GM23338 (cell line): Measurements from ENCODE around the gene CTNNBIP1. TPM values are rescaled to one million over a fixed set of nuclear protein-coding genes. Genes with fewer than 3 reads are reported as not detected.
A peak's percentile ranks its signal among the peaks of the same experiment; 100 is the strongest.

Experiments
- ATAC-seq: fragments of 200-7000 bp; cut with Tn5 transposase; 3 replicates; pipeline ENCODE4 v1.9.1; 2020
- DNase-seq: peaks from one replicate; pipeline ENCODE4 v3.0.0-alpha.2; 2015; ENCODE audit warnings: low spot score
- H2AFZ ChIP-seq: fragments of 200-600 bp; sonication (generic); 2 replicates; pipeline ENCODE4 v1.8.0; 2016; ENCODE audit warnings: antibody characterized with exemption, mild to moderate bottlenecking, moderate library complexity
- H3F3A ChIP-seq: fragments of 200-600 bp; sonication (generic); replicated peaks from 2 replicates; pipeline ENCODE4 v1.8.0; 2017; ENCODE audit warnings: antibody characterized with exemption, mixed run types, low read depth
- H3K27ac ChIP-seq: fragments of 200-600 bp; sonication (generic); 2 replicates; pipeline ENCODE4 v1.6.1; 2016; ENCODE audit warnings: low read depth
- H3K27me3 ChIP-seq: fragments of 200-600 bp; sonication (generic); 2 replicates; pipeline ENCODE4 v1.8.0; 2016; ENCODE audit warnings: mild to moderate bottlenecking, mixed run types, moderate library complexity; ENCODE audit not compliant: insufficient read depth
- H3K36me3 ChIP-seq: fragments of 200-600 bp; sonication (generic); 2 replicates; pipeline ENCODE4 v1.8.0; 2016; ENCODE audit warnings: mild to moderate bottlenecking; ENCODE audit not compliant: insufficient read depth
- H3K4me1 ChIP-seq: fragments of 200-600 bp; sonication (generic); 2 replicates; pipeline ENCODE4 v1.8.0; 2016; ENCODE audit warnings: mild to moderate bottlenecking, moderate library complexity; ENCODE audit not compliant: insufficient read depth
- H3K4me2 ChIP-seq: fragments of 200-600 bp; sonication (generic); 2 replicates; pipeline ENCODE4 v1.7.1; 2017; ENCODE audit warnings: mixed run types
- H3K4me3 ChIP-seq: fragments of 200-600 bp; sonication (generic); 2 replicates; pipeline ENCODE4 v1.6.1; 2016; ENCODE audit warnings: mixed run types
- H3K79me2 ChIP-seq: fragments of 200-600 bp; sonication (generic); replicated peaks from 2 replicates; pipeline ENCODE4 v1.8.0; 2017; ENCODE audit warnings: mild to moderate bottlenecking; ENCODE audit not compliant: insufficient read depth
- H3K9me2 ChIP-seq: fragments of 200-600 bp; sonication (generic); 2 replicates; pipeline ENCODE4 v1.8.0; 2017; ENCODE audit not compliant: insufficient read depth
- H4K20me1 ChIP-seq: fragments of 200-600 bp; sonication (generic); replicated peaks from 2 replicates; pipeline ENCODE4 v1.8.0; 2017; ENCODE audit warnings: mild to moderate bottlenecking; ENCODE audit not compliant: insufficient read depth
- H3K27ac Mint-ChIP-seq: 2 replicates; pipeline ENCODE4 v1.8.0; 2020; ENCODE audit warnings: inconsistent platforms, mild to moderate bottlenecking, moderate library complexity, mixed read lengths
- H3K27me3 Mint-ChIP-seq: 3 replicates; pipeline ENCODE4 v1.8.0; 2022; ENCODE audit warnings: low read depth, mild to moderate bottlenecking, moderate library complexity, mixed read lengths, inconsistent platforms; ENCODE audit not compliant: insufficient read depth, poor library complexity
- H3K36me3 Mint-ChIP-seq: 3 replicates; pipeline ENCODE4 v1.8.0; 2021; ENCODE audit warnings: low read depth, mild to moderate bottlenecking, inconsistent platforms, moderate library complexity, mixed read lengths
- H3K4me1 Mint-ChIP-seq: 3 replicates; pipeline ENCODE4 v1.8.0; 2020; ENCODE audit warnings: mild to moderate bottlenecking, inconsistent platforms, mixed read lengths
- H3K4me3 Mint-ChIP-seq: 3 replicates; pipeline ENCODE4 v1.8.0; 2021; ENCODE audit warnings: moderate library complexity, mild to moderate bottlenecking, inconsistent platforms, mixed read lengths
- H3K9me3 Mint-ChIP-seq: 3 replicates; pipeline ENCODE4 v1.8.0; 2020; ENCODE audit warnings: moderate library complexity, mild to moderate bottlenecking, inconsistent platforms, mixed read lengths
- ETS1 ChIP-seq: IDR thresholded peaks from 2 replicates; pipeline ENCODE4 v1.6.1; 2016; ENCODE audit warnings: antibody characterized with exemption
- EZH2phosphoT487 ChIP-seq: fragments of 200-600 bp; sonication (generic); IDR thresholded peaks from one replicate; pipeline ENCODE4 v1.8.1; 2018; ENCODE audit warnings: antibody characterized with exemption; ENCODE audit not compliant: unreplicated experiment
- JUNB ChIP-seq: IDR thresholded peaks from one replicate; pipeline ENCODE4 v1.6.1; 2016; ENCODE audit warnings: antibody characterized with exemption; ENCODE audit not compliant: unreplicated experiment
- POLR2AphosphoS5 ChIP-seq: IDR thresholded peaks from 2 replicates; pipeline ENCODE4 v1.6.1; 2016; ENCODE audit warnings: antibody characterized with exemption, low read depth
- REST ChIP-seq: IDR thresholded peaks from one replicate; pipeline ENCODE4 v1.6.1; 2018; ENCODE audit warnings: antibody characterized with exemption; ENCODE audit not compliant: unreplicated experiment
- ZNF462 ChIP-seq: fragments of 250-450 bp; sonication (Bioruptor Pico); IDR thresholded peaks from 2 replicates; pipeline ENCODE4 v1.5.0; 2020; ENCODE audit warnings: mild to moderate bottlenecking, moderate library complexity
- polyA plus RNA-seq: library from polyadenylated mRNA; unstranded; fragments of >200 nt; fragmentation: Nextera tagmentation; extraction: Ambion mirVana; gene quantifications from 2 replicates; pipeline ENCODE4 v1.2.1, GENCODE V29; 2016
- total RNA-seq: library from RNA; depleted of rRNA; stranded (reverse); fragments of >200 nt; shearing (Covaris generic); gene quantifications from 2 replicates; pipeline ENCODE4 v1.2.3, GENCODE V29; 2014

The CTNNBIP1 gene
- total and polyA plus RNA-seq, 2 experiments from 2014 or later = 30.3 to 55.1 TPM

- TF ChIP-seq ZNF462 (CRISPR knock-in tag) (no peak), POLR2AphosphoS5 (no peak), EZH2phosphoT487 (no peak), REST (no peak)
Measured at GRCh38 chr1:9816199-9816598, 93.9 kb downstream of the CTNNBIP1 start (continued).

GRCh38 chr1:9815150-9815549, 94.9 kb downstream of the CTNNBIP1 start:
- Mint-ChIP-seq H3K4me3 (no peak overlapping the region), H3K27me3 (peaks cover 4% of the 10 kb centered on the region), H3K9me3 (no peaks in the 10 kb centered on the region), H3K4me1 (peaks cover 14% of the 10 kb centered on the region), H3K36me3 (no peaks in the 10 kb centered on the region), H3K27ac (no peak overlapping the region)
- Histone ChIP-seq H3K4me2 (no peak overlapping the region), H3K79me2 (peaks cover 100% of the 10 kb centered on the region), H3K4me3 (no peak overlapping the region), H3K27ac (peak overlapping the region; percentile 63), H3K36me3 (no peaks in the 10 kb centered on the region), H3K4me1 (peaks cover 10% of the 10 kb centered on the region; the same call in 1 of the 2 replicates), H4K20me1 (peaks cover 66% of the 10 kb centered on the region), H3F3A (no peaks in the 10 kb centered on the region; the same call in 1 of the 2 replicates), H3K27me3 (no peaks in the 10 kb centered on the region), H2AFZ (no peak overlapping the region), H3K9me2 (no peaks in the 10 kb centered on the region)
- ATAC-seq (no peak), DNase-seq (no peak)
- no peak for TF ChIP-seq ETS1
- no peak for TF ChIP-seq REST
- no peak for TF ChIP-seq POLR2AphosphoS5
- TF ChIP-seq JUNB = no peak
